ENCODE measurements around the gene SEMA4G. TPM values are rescaled to one million over a fixed set of nuclear protein-coding genes. Genes with fewer than 3 reads are reported as not detected.

SEMA4G gene
- total RNA-seq, 1 donor from 2014 or later = 7.0 TPM

DNA sequence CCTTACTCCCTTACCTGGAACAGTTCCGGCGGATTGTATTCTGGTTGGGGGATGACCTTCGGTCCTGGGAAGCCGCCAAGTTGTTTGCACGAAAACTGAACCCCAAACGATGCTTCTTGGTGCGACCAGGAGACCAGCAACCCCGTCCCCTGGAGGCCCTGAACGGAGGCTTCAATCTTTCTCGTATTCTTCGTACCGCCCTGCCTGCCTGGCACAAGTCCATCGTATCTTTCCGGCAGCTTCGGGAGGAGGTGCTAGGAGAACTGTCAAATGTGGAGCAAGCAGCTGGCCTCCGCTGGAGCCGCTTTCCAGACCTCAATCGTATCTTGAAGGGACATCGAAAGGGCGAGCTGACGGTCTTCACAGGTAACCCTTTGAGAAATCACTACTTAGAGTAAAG is 19.8 kb downstream of the SEMA4G start:
- Mint-ChIP-seq H3K9me3 (no peaks in the 10 kb centered on the region), H3K4me1 (peaks cover 28% of the 10 kb centered on the region), H3K27ac (ENCODE audit: unreplicated experiment) (no peak overlapping the region), H3K36me3 (ENCODE audit: low read depth) (peaks cover 10% of the 10 kb centered on the region), H3K27me3 (ENCODE audit: low read depth) (no peaks in the 10 kb centered on the region), H3K4me3 (peak overlapping the region; percentile 49)
- TF ChIP-seq, protein P1, sequence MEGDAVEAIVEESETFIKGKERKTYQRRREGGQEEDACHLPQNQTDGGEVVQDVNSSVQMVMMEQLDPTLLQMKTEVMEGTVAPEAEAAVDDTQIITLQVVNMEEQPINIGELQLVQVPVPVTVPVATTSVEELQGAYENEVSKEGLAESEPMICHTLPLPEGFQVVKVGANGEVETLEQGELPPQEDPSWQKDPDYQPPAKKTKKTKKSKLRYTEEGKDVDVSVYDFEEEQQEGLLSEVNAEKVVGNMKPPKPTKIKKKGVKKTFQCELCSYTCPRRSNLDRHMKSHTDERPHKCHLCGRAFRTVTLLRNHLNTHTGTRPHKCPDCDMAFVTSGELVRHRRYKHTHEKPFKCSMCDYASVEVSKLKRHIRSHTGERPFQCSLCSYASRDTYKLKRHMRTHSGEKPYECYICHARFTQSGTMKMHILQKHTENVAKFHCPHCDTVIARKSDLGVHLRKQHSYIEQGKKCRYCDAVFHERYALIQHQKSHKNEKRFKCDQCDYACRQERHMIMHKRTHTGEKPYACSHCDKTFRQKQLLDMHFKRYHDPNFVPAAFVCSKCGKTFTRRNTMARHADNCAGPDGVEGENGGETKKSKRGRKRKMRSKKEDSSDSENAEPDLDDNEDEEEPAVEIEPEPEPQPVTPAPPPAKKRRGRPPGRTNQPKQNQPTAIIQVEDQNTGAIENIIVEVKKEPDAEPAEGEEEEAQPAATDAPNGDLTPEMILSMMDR (conservative IDR thresholded peaks at IDR 0.05) = no peak
- no peak for DNase-seq (ENCODE audit: low read depth, low spot score)

DNA sequence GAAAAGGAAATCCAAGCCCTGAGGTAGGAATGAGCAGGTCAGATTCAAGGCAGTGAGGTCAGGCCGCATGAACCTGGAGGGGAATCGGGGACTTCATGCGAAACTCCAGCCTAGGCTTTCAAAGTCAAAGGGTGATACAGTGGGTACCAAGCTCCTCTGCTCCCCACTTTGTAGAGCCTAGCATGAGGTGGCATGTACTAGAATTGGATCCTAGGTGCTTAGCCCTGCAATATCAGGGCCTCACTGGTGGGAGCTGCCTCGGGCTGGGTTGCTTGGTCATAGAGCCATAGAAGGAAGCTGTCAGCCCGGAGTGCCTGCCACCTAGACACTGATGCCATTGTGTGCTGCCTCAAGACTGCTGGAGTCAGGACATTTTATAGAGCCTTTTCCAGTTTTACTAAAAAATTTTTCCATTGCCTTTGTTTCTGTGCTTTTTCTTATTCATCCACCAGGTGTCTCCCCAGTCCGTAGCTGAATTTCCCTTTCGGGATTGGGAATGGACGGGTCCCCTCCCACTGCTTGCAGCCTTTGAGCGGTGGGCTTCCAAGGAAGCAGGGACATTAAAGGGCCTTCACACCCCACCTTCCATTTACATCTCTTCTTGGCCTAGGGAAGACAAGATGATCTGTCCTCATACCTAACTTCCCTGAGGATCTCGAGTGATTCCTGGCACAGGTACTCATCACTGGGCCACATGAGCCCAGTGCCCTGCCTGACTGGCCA is 24.8 kb downstream of the SEMA4G start:
- Mint-ChIP-seq H3K36me3 (ENCODE audit: low read depth) (peaks cover 15% of the 10 kb centered on the region), H3K9me3 (no peaks in the 10 kb centered on the region), H3K27ac (ENCODE audit: unreplicated experiment) (peak overlapping the region; percentile 94), H3K27me3 (ENCODE audit: low read depth) (no peaks in the 10 kb centered on the region), H3K4me3 (peak overlapping the region; percentile 77), H3K4me1 (peaks cover 30% of the 10 kb centered on the region)
- peak; percentile 40 for DNase-seq (ENCODE audit: low read depth, low spot score)
- TF ChIP-seq, protein P1 (conservative IDR thresholded peaks at IDR 0.05) = peak; percentile 71

DNA sequence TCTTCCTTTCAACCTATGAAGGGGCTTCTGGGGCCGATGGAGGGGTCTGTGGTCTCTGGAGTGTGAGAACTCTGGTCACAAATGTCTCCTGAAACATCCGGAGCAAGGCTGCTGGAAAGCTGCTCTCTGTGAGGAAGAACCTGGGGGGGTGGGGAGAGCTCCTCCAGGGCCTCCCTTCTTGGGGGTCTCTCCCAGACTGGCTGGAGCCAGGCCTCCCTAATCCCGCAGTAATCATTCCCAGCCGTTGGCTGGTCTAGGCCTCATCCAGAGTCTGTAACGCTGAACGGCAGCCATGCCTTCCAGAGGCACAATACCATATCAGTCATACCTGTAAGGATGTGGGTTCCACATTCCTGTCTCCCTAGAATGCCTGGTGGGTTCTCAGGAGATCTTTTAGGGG is 25.9 kb downstream of the SEMA4G start:
- H3K4me1 Mint-ChIP-seq = peaks cover 30% of the 10 kb centered on the region
- H3K4me3 Mint-ChIP-seq = peak overlapping the region; percentile 83
- peaks cover 15% of the 10 kb centered on the region for H3K36me3 Mint-ChIP-seq (ENCODE audit: low read depth)
- H3K27me3 Mint-ChIP-seq (ENCODE audit: low read depth) = no peaks in the 10 kb centered on the region
- H3K27ac Mint-ChIP-seq (ENCODE audit: unreplicated experiment) = no peak overlapping the region
- TF ChIP-seq, protein P1 (conservative IDR thresholded peaks at IDR 0.05) = no peak
- no peaks in the 10 kb centered on the region for H3K9me3 Mint-ChIP-seq
- no peak for DNase-seq (ENCODE audit: low read depth, low spot score)

DNA sequence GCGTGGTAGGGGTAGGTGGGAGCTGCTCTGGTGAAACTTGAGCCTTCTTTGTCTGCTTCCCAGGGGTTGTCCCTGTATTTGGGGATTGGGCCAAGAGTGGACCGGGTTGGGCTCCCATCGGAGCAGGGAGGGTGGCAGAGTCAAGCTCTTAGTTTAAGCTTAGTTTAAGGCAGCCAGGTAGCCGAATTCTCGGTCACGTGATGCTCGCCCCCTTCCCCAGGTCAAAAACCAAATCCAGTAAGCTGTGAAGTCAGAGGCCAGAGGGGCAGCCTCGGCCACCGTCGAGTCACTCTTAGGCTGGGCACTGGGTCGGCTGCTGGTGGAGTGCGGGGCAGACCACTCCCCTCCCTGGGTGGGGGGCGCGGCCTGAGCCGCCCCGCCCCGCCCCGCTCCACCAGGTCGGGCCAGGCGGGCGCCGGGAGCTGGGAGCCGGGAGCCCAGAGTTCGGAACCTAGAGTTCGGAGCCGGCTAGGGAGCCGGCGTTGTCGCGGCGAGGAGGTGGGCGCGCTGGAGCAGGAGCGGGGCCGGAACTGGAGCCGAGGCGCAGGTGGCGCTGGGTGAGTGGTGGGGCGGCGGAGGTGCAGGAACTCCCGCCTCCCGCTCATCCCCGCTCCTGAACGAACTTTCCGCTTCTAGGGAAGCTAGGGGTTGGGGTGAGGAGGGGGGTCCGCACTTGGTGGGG is 27.5 kb downstream of the SEMA4G start:
- Mint-ChIP-seq H3K27ac (ENCODE audit: unreplicated experiment) (no peak overlapping the region), H3K4me1 (peaks cover 44% of the 10 kb centered on the region), H3K36me3 (ENCODE audit: low read depth) (peaks cover 5% of the 10 kb centered on the region), H3K4me3 (peak overlapping the region; percentile 85), H3K9me3 (no peaks in the 10 kb centered on the region), H3K27me3 (ENCODE audit: low read depth) (peaks cover 2% of the 10 kb centered on the region)
- TF ChIP-seq, protein P1 (conservative IDR thresholded peaks at IDR 0.05) = no peak
- DNase-seq (ENCODE audit: low read depth, low spot score) = no peak

DNA sequence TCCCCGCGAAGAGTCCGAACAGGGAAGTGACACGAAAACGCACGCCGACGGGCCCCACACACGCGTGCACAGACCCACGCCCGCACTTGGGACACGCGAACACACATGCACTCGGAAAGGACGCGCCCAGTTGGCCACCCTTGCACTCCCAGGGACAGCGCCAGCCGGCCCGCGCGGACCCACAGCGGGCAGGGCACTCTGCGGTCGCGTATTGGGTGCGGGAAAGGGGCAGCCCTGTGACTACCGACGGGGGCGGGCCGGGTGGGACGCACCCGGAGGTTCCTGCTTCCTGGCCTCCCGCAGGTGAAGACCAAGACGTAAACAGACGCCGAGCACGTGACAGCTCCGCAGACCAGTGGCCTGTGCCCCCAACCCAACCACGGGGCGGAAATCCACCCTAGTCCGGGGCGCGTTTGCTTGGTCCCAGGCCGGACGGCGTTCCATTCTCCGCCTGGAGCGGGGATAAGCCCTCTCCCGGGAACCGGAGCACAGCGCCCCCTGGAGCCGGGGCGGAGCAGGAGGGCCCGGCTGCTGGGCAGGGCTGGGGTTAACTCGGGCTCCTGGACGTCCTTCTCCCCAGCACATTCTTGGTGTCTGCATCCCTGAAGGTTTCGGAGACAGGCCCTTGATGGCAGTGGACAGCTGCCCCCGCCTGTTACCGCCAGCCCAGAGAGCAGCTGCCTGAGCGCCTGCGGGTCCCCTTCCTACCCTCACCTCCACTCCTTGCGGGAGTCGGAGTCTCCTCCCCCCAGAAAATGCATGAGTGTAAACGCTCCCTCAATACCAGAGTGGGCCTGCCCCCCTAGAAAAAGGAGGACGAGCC is 28.3 kb downstream of the SEMA4G start:
- Mint-ChIP-seq H3K36me3 (ENCODE audit: low read depth) (peaks cover 5% of the 10 kb centered on the region), H3K4me1 (peaks cover 44% of the 10 kb centered on the region), H3K4me3 (peak overlapping the region; percentile 90), H3K9me3 (no peaks in the 10 kb centered on the region), H3K27me3 (ENCODE audit: low read depth) (peaks cover 2% of the 10 kb centered on the region), H3K27ac (ENCODE audit: unreplicated experiment) (peak overlapping the region; percentile 63)
- TF ChIP-seq, protein P1 (conservative IDR thresholded peaks at IDR 0.05) = peak; percentile 93
- DNase-seq (ENCODE audit: low read depth, low spot score) = peak; percentile 75
